ENCODE results near the gene RFX1.

Gene RFX1

DNA sequence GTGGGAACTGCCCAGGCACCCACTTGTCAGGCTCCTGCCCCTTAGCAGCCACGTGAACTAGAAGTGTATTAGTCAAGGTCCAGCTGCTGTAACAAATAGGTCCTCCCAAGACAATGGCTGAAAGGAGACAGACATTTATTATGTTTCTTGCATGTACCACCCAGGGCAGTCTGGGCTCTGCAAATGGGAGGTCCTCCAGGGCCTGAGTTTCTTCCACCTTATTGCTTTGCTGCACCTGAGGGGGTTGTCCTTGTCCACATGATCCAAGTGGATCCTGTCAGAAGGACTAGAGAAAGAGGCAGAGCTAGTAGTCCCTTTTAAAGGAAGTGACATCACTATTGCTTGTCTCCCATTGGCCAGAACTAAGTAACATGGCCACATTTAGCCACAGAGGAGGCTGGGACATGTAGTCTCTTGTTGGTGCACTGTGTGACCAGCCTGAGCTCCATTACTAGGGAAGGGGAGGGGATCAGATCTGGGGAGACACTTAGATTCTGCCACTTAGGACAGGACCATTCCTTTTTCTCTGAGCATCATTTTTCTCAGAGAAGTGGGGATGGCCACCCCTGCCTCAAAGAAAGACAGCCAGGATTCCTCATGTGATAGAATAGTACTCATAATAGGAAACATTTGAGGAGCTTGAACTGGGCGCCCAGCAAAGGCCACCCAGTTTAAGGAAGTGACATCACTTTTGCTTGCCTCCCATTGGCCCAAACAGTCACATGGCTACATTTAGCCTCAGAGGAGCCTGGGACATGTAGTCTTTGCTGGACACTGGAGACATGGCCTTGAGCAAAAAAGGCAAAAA is 85.0 kb downstream of the RFX1 start:
- Histone ChIP-seq H3K36me3 (ENCODE audit: insufficient read depth, low read length) (peaks cover 30% of the 10 kb centered on the region), H3K9me3 (replicated peaks; ENCODE audit: low read length) (no peaks in the 10 kb centered on the region), H3K4me2 (ENCODE audit: low read length) (no peak overlapping the region), H3K4me1 (ENCODE audit: control insufficient read depth, insufficient read depth, low read length) (no peaks in the 10 kb centered on the region), H3K27me3 (ENCODE audit: control insufficient read depth, insufficient read depth, low read length) (no peaks in the 10 kb centered on the region), H3K9ac (ENCODE audit: low read depth, low read length) (no peak overlapping the region), H3K4me3 (ENCODE audit: low read length) (no peak overlapping the region)

DNA sequence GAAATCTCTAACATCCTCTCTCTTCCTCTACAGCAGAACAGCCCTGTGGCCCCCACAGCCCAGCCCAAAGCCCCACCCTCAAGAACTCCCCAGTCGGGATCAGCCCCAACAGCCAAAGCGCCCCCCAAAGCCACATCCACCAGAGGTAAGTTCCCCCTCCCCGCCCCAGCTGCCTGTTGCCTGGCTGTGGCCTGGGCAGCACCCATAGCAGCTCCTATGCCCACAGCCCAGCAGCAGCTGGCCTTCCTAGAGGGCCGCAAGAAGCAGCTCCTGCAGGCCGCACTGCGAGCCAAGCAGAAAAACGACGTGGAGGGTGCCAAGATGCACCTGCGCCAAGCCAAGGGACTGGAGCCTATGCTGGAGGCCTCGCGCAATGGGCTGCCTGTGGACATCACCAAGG is 85.6 kb downstream of the RFX1 start:
- no peaks in the 10 kb centered on the region for H3K27me3 ChIP-seq (ENCODE audit: control insufficient read depth, insufficient read depth, low read length)
- H3K36me3 ChIP-seq (ENCODE audit: insufficient read depth, low read length) = peaks cover 30% of the 10 kb centered on the region
- no peak overlapping the region for H3K4me3 ChIP-seq (ENCODE audit: low read length)
- H3K9me3 ChIP-seq (replicated peaks; ENCODE audit: low read length) = no peaks in the 10 kb centered on the region
- no peak overlapping the region for H3K4me2 ChIP-seq (ENCODE audit: low read length)
- no peak overlapping the region for H3K9ac ChIP-seq (ENCODE audit: low read depth, low read length)
- no peaks in the 10 kb centered on the region for H3K4me1 ChIP-seq (ENCODE audit: control insufficient read depth, insufficient read depth, low read length)

DNA sequence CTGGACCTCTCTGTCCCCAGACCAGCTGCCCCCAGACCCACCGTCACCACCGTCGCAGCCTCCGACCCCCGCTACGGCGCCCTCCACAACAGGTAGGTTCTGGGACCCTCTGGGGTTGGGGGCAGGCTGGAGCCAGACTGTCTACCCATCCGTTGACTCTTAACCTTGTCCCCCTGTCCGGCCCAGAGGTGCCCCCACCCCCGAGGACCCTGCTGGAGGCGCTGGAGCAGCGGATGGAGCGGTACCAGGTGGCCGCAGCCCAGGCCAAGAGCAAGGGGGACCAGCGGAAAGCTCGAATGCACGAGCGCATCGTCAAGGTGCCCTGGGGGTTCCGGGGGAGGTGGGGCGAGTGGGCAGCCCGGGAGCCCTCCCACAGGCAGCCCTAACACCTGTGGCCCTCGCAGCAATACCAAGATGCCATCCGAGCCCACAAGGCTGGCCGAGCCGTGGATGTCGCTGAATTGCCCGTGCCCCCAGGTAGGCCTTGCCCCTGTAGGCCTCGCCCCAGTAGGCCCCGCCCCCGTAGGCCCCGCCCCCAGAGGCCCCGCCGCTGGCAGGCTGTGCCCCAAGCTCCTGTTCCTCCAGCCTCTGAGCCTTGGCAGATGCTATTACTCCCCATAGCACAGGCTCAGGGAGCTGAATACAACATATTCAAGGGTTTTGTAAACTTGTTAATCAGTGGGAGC is 87.3 kb downstream of the RFX1 start:
- peaks cover 33% of the 10 kb centered on the region for H3K36me3 ChIP-seq (ENCODE audit: insufficient read depth, low read length)
- no peaks in the 10 kb centered on the region for H3K27me3 ChIP-seq (ENCODE audit: control insufficient read depth, insufficient read depth, low read length)
- H3K9ac ChIP-seq (ENCODE audit: low read depth, low read length) = no peak overlapping the region

DNA sequence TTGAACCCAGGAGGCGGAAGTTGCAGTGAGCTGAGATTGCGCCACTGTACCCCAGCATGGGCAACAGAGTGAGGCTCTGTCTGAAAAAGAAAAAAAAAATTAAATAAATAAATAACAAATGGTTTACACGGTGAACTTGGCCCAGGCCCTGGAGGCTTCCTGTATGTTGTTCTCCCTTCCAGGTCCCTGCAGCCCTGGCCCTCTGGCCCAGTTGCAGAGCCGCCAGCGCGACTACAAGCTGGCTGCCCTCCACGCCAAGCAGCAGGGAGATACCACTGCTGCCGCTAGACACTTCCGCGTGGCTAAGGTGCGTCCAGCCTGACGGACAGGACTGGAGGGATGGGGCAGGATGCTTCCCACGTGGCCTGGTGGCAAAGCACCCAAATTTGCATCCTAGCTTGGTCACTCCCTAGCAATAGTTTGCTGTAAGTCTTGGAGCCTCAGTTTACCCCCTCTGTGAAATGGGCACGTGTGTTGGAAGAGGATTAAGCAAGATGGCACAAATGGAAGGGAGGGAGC is 88.2 kb downstream of the RFX1 start:
- Histone ChIP-seq H3K27me3 (ENCODE audit: control insufficient read depth, insufficient read depth, low read length) (no peaks in the 10 kb centered on the region), H3K4me1 (ENCODE audit: control insufficient read depth, insufficient read depth, low read length) (no peaks in the 10 kb centered on the region), H3K9me3 (replicated peaks; ENCODE audit: low read length) (no peaks in the 10 kb centered on the region), H3K4me3 (ENCODE audit: low read length) (no peak overlapping the region), H3K9ac (ENCODE audit: low read depth, low read length) (no peak overlapping the region), H3K36me3 (ENCODE audit: insufficient read depth, low read length) (peaks cover 33% of the 10 kb centered on the region), H3K4me2 (ENCODE audit: low read length) (no peak overlapping the region)

More for the DNA sequence above, 87.3 kb downstream of the RFX1 start:
- H3K9me3 ChIP-seq (replicated peaks; ENCODE audit: low read length) = no peaks in the 10 kb centered on the region
- H3K4me3 ChIP-seq (ENCODE audit: low read length) = no peak overlapping the region
- no peak overlapping the region for H3K4me2 ChIP-seq (ENCODE audit: low read length)
- H3K4me1 ChIP-seq (ENCODE audit: control insufficient read depth, insufficient read depth, low read length) = no peaks in the 10 kb centered on the region

DNA sequence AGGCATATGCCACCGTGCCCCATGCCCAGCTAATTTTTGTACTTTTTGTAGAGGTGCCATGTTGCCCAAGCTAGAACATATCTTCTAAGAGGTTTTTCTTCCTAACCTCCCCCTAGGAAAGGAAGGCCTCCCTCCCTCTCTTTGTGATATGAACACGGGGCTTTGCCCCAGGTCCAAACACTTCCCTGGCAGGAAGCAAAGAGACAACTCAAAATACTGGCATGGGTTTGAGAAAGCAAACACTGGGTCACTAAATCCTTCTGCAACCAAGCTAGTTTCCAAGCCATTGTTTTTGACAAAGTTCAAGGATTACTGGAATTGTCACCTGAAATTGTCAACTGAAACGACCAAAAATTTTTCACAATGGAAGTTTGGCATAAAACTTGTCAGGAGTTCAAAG is 91.3 kb downstream of the RFX1 start:
- no peak overlapping the region for H3K4me2 ChIP-seq (ENCODE audit: low read length)
- no peak overlapping the region for H3K4me3 ChIP-seq (ENCODE audit: low read length)
- no peaks in the 10 kb centered on the region for H3K4me1 ChIP-seq (ENCODE audit: control insufficient read depth, insufficient read depth, low read length)
- H3K36me3 ChIP-seq (ENCODE audit: insufficient read depth, low read length) = peaks cover 14% of the 10 kb centered on the region
- H3K9me3 ChIP-seq (replicated peaks; ENCODE audit: low read length) = no peaks in the 10 kb centered on the region
- H3K27me3 ChIP-seq (ENCODE audit: control insufficient read depth, insufficient read depth, low read length) = no peaks in the 10 kb centered on the region
- H3K9ac ChIP-seq (ENCODE audit: low read depth, low read length) = no peak overlapping the region

DNA sequence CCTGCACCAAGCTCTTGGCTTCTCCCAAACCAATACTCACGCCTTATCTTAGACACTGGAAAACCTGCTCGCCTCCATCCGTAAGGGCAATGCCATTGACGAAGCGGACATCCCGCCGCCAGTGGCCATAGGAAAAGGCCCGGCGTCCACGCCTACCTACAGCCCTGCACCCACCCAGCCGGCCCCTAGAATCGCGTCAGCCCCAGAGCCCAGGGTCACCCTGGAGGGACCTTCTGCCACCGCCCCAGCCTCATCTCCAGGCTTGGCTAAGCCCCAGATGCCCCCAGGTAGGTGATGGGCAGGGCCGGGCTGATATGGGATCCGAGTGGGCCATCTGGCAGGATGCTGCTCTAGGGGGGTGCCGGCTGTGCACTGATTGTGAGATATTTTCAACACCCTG is 92.8 kb downstream of the RFX1 start:
- H3K36me3 ChIP-seq (ENCODE audit: insufficient read depth, low read length) = peaks cover 15% of the 10 kb centered on the region

More for the DNA sequence above, 92.8 kb downstream of the RFX1 start:
- H3K27me3 ChIP-seq (ENCODE audit: control insufficient read depth, insufficient read depth, low read length) = no peaks in the 10 kb centered on the region
- no peaks in the 10 kb centered on the region for H3K4me1 ChIP-seq (ENCODE audit: control insufficient read depth, insufficient read depth, low read length)
- H3K4me3 ChIP-seq (ENCODE audit: low read length) = no peak overlapping the region
- no peak overlapping the region for H3K9ac ChIP-seq (ENCODE audit: low read depth, low read length)
- H3K4me2 ChIP-seq (ENCODE audit: low read length) = no peak overlapping the region
- no peaks in the 10 kb centered on the region for H3K9me3 ChIP-seq (replicated peaks; ENCODE audit: low read length)

All from skeletal muscle satellite cell (primary cell).